ENCODE results near the gene RPUSD3. TPM values are rescaled to one million over a fixed set of nuclear protein-coding genes. Genes with fewer than 3 reads are reported as not detected.
A peak's percentile ranks its signal among the peaks of the same experiment; 100 is the strongest.

RPUSD3 gene
- total and polyA plus RNA-seq, 9 of the 15 experiments (the other 6 are each of a cell fraction or from before 2014, with no cell fraction given) = 13.8 to 99.0 (median 59.3) TPM

- TF ChIP-seq ZNF318 (IDR thresholded peaks at IDR 0.05; ENCODE audit: borderline replicate concordance in 1 of 2, low read depth in 1 of 2) (no peak), HMG20B (CRISPR knock-in tag; IDR thresholded peaks at IDR 0.05) (no peak), ID3 (CRISPR knock-in tag; IDR thresholded peaks at IDR 0.05) (no peak), ID3 (tag; IDR thresholded peaks at IDR 0.05) (no peak), ZNF639 (CRISPR knock-in tag; conservative IDR thresholded peaks at IDR 0.05 in 1 of 2, IDR thresholded peaks at IDR 0.05 in 1 of 2) (0 out of 4 replicates have a peak, but pooled peaks of 1 of the 2 experiments have one; percentile 8), TFAP4 (CRISPR knock-in tag; IDR thresholded peaks at IDR 0.05; ENCODE audit: borderline replicate concordance) (0 out of 2 replicates have a peak, but pooled peaks have one; percentile 6), IFI16 (CRISPR knock-in tag; IDR thresholded peaks at IDR 0.05) (no peak), BRD9 (IDR thresholded peaks at IDR 0.05; ENCODE audit: low read depth, partially characterized antibody) (no peak), TCF15 (CRISPR knock-in tag; IDR thresholded peaks at IDR 0.05) (no peak), NR3C1 (CRISPR knock-in tag; IDR thresholded peaks at IDR 0.05) (no peak), ZNF551 (CRISPR knock-in tag; IDR thresholded peaks at IDR 0.05) (no peak), KAT7 (CRISPR knock-in tag; IDR thresholded peaks at IDR 0.05; ENCODE audit: borderline replicate concordance) (no peak), ZNF282 (CRISPR knock-in tag; IDR thresholded peaks at IDR 0.05) (no peak), ZNF444 (CRISPR knock-in tag; IDR thresholded peaks at IDR 0.05) (no peak)
Measured at GRCh38 chr3:9863058-9863772, 19.4 kb upstream of the RPUSD3 start (continued).

All from K562 (cell line).